ENCODE results near the gene GPR162. TPM values are rescaled to one million over a fixed set of nuclear protein-coding genes. Genes with fewer than 3 reads are reported as not detected.
A peak's percentile ranks its signal among the peaks of the same experiment; 100 is the strongest.

The GPR162 gene
- total and polyA plus RNA-seq, 11 donors, result 1.8 to 7.7 (median 3.0) TPM

- no peak for ATAC-seq
- no peak overlapping the region for H3K27ac ChIP-seq
- peaks cover 0 to 78% (median 37%) of the 10 kb centered on the region in 9 donors for H3K36me3 ChIP-seq
- no peak for TF ChIP-seq POLR2A (IDR thresholded peaks at IDR 0.05)
- TF ChIP-seq CTCF (IDR thresholded peaks at IDR 0.05), result no peak
- H3K9me3 ChIP-seq, result no peaks in the 10 kb centered on the region
- WGBS, 4 donors, result 92 to 94% (median 93%) methylated on average over 11 to 16 of the region's 16 CpGs
- no peaks in the 10 kb centered on the region for H3K27me3 ChIP-seq
- H3K4me3 ChIP-seq, result no peak overlapping the region
- no peak for DNase-seq
- intact Hi-C loops (cut with DNase I), result no loop called here
- H3K4me1 ChIP-seq, result peaks cover 0 to 34% (median 12%) of the 10 kb centered on the region in 12 donors
Measured at GRCh38 chr12:6838854-6839253, 17.2 kb downstream of the GPR162 start.

- H3K27me3 ChIP-seq, result no peaks in the 10 kb centered on the region
- intact Hi-C loops (cut with DNase I), result no loop called here
- peak in 1 of 4 donors; percentile 1 for ATAC-seq
- no peaks in the 10 kb centered on the region for H3K9me3 ChIP-seq
- peaks cover 0 to 77% (median 42%) of the 10 kb centered on the region in 9 donors for H3K36me3 ChIP-seq
- peaks cover 0 to 30% (median 11%) of the 10 kb centered on the region in 12 donors for H3K4me1 ChIP-seq
- H3K27ac ChIP-seq, result peak overlapping the region in 3 of 12 donors; percentile 46 to 65 (median 47)
- DNase-seq, result no peak
- no peak for TF ChIP-seq CTCF (IDR thresholded peaks at IDR 0.05)
- no peak for TF ChIP-seq POLR2A (IDR thresholded peaks at IDR 0.05)
- H3K4me3 ChIP-seq, result no peak overlapping the region
- WGBS, 4 donors, result 72 to 84% (median 81%) methylated on average over 10 of the region's 10 CpGs
Measured at GRCh38 chr12:6839482-6840201, 18.0 kb downstream of the GPR162 start.

GRCh38 chr12:6840330-6840729 is 18.7 kb downstream of the GPR162 start:
- peaks cover 0 to 78% (median 48%) of the 10 kb centered on the region in 9 donors for H3K36me3 ChIP-seq
- intact Hi-C loops (cut with DNase I), result no loop called here
- H3K27ac ChIP-seq, result peak overlapping the region in 5 of 12 donors; percentile 31 to 65 (median 47)
- DNase-seq (peak in 1 of 5 donors; percentile 36), ATAC-seq (peak in 3 of 4 donors; percentile 1 to 3 (median 1))
- no peaks in the 10 kb centered on the region for H3K9me3 ChIP-seq
- WGBS, 4 donors, result 18 to 59% (median 37%) methylated on average over 1 of the region's 1 CpG
- H3K4me1 ChIP-seq, result peaks cover 0 to 26% (median 7%) of the 10 kb centered on the region in 12 donors
- H3K4me3 ChIP-seq, result no peak overlapping the region
- no peak for TF ChIP-seq POLR2A (IDR thresholded peaks at IDR 0.05)
- no peak for TF ChIP-seq CTCF (IDR thresholded peaks at IDR 0.05)
- H3K27me3 ChIP-seq, result no peaks in the 10 kb centered on the region

DNA sequence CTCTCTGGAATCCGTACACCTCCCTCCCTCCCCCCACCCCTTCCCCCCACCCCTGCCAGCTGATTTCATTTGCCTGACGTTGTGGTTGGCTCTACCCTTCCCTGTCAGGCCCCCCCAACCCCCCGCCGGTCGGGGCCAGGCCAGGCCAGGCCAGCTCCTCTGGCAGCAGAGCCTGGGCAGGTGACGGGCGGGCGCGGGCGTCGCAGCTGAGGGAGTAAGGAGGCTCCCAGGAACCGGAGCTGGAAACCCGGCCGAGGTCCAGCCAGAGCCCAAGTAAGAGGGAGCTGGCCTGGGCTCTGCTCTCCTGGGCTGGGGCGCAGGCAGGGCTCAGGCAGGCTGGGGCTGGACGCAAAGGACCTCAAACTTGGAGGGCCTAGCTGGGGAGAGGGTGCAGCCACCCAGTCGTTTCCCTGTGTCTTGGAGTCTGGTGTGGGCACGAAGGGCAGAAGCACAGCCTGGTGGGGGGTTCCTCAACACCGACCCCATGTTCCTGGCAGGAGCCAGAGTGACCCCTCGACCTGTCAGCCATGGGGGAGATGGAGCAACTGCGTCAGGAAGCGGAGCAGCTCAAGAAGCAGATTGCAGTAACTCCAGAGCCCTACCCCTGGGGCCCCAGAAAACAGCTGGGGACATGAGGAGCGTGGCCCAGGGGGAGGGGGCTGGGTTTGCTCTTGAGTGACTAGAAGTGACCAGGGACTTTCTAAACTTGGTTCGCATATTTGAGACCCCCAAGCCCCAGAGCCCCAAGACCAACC is 19.3 kb downstream of the GPR162 start, which contains the start of gene GNB3:
TSS of gene GNB3 (plus strand) at position 165 of the 755 bp plus-strand sequence. CDS start at position 528, 363 bp downstream.
- H3K4me1 ChIP-seq, result peaks cover 0 to 20% (median 3%) of the 10 kb centered on the region in 12 donors
- no peaks in the 10 kb centered on the region for H3K9me3 ChIP-seq
- no peak within 1 kb of the TSS for H3K4me3 ChIP-seq
- DNase-seq (peak; percentile 62 to 77 (median 73)), ATAC-seq (peak; percentile 69 to 86 (median 74))
- WGBS, 4 donors, result 46 to 61% (median 49%) methylated on average over 19 to 24 of the region's 24 CpGs
- intact Hi-C loops (cut with DNase I), result no loop called here
- peaks cover 0 to 83% (median 54%) of the 10 kb centered on the region in 9 donors for H3K36me3 ChIP-seq
- TF ChIP-seq POLR2A (IDR thresholded peaks at IDR 0.05) (no peak), CTCF (IDR thresholded peaks at IDR 0.05) (no peak)
- H3K27me3 ChIP-seq, result no peaks in the 10 kb centered on the region
- H3K27ac ChIP-seq, result peak within 1 kb of the TSS in 8 of 12 donors; percentile 31 to 74 (median 50)

Measured in heart left ventricle (tissue), 16 donors.